Nasal cavity respiratory epithelium epithelial cell of viscerocranial mucosa (primary cell): ENCODE data around the gene GALC. TPM values are rescaled to one million over a fixed set of nuclear protein-coding genes. Genes with fewer than 3 reads are reported as not detected.

Experiments
- total RNA-seq: library from RNA; depleted of rRNA; stranded (reverse); fragments of >200 nt; gene quantifications from 2 replicates; pipeline ENCODE4 v1.2.3, GENCODE V29; 2014

The GALC gene
- total RNA-seq: 12.6 and 21.1 TPM in 2 replicates

GRCh38 chr14:87992718-87993628, at the start of gene GALC:
Gene GALC (minus strand): TSS chr14:87993182. CDS start chr14:87993164, 18 bp downstream.

GRCh38 chr14:88005050-88005481, 12.1 kb upstream of the GALC start, which contains the start of gene GPR65:
Gene GPR65 (plus strand): TSS chr14:88005135. CDS start chr14:88010848, 5,713 bp downstream.

Other genes starting within 250 kb of the GALC start
- gene GPR65, start 12.0 kb upstream of the GALC start, total RNA-seq: not detected in 2 replicates